HG03460 (cell line): ENCODE data around the gene C1QTNF9.
A peak's percentile ranks its signal among the peaks of the same experiment; 100 is the strongest.
"Not testable (repeated sequence)": the region's sequence is repeated elsewhere in the genome, so short reads cannot be mapped to it uniquely, and the experiment has no call there.

Source experiments
- ATAC-seq: cut with Tn5 transposase; IDR thresholded peaks from one replicate; pipeline ENCODE4 v1.9.1; 2021; ENCODE audit not compliant: unreplicated experiment

The C1QTNF9 gene, protein sequence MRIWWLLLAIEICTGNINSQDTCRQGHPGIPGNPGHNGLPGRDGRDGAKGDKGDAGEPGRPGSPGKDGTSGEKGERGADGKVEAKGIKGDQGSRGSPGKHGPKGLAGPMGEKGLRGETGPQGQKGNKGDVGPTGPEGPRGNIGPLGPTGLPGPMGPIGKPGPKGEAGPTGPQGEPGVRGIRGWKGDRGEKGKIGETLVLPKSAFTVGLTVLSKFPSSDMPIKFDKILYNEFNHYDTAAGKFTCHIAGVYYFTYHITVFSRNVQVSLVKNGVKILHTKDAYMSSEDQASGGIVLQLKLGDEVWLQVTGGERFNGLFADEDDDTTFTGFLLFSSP

DNA sequence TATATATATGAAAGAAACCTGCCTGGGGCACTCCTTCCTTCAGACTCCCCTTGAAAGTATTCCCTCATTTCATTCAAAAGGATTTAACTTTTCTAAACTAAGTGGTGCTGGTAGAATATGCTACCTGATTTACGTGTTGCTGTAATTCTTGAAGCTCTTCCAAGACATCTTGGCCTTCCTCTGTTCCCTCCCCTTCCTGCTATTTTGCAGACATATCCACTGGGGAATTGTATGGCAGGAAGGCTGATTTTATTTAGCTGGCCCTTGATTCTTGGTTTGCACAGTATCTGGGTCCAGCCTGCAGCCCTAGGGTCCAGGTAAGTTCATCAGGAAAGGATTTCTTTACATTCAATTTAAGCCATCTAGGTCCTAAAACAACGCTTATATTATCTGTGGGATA is at the start of gene C1QTNF9:
Gene C1QTNF9, plus strand, starts transcription at position 281 of the 400 bp plus-strand sequence. CDS start 6,424 bp downstream, outside the sequence.
- not testable (repeated sequence) for ATAC-seq

GRCh38 chr13:24261566-24261965 is 47.8 kb upstream of the C1QTNF9 start:
- ATAC-seq: no peak

GRCh38 chr13:24263632-24264031 is 45.7 kb upstream of the C1QTNF9 start:
- no peak for ATAC-seq

GRCh38 chr13:24264976-24265375 is 44.4 kb upstream of the C1QTNF9 start:
- ATAC-seq: peak; percentile 72

- no peak for ATAC-seq
These were observed 43.9 kb upstream of the C1QTNF9 start for GRCh38 chr13:24265453-24265852.

DNA sequence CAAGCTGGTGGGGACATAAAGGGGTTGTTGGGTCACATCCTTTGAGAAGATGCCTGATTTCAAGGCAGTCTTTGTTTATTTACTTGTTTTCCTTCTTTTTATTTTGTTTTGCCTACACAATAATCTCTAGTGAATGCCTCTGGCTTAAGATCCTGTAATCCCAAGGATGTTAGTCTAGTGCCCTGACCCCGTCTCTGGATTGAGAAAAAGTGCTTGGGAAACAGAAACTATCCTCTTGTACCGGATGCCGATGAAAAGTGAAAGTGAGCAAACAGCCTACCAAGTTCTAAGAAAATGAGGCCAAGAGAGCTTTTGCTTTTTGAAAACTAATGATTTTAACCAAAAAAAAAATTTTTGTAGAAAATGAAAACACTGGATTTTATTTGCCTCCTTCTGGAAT is 42.1 kb upstream of the C1QTNF9 start:
- ATAC-seq: no peak

GRCh38 chr13:24267801-24268200 is 41.6 kb upstream of the C1QTNF9 start:
- ATAC-seq: no peak

- no peak for ATAC-seq
These were observed 39.6 kb upstream of the C1QTNF9 start for GRCh38 chr13:24269821-24270220.

DNA sequence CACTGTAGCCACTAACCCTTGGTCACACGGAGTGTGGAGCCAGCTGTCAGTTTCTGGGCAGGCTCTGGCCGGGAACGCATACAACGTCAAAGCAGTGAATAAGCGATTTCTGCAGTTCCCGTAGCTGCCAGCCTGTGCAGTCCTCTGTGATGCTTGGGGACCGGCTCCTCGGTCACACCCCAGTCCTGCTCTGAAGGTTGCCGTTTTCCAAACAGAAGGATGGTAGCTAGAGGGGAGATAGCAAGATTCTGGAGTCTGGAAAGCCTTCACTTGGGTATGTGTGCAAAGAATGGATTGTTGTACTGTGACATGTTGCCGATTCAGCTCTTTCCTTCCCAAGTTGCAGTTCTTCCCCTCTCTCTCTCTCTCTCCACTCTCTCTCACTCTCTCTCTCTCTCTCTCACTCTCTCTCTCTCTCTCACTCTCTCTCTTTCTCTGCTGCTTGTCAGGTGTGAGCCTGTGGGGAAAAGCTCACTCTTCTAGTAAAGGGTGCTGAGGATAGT is 38.7 kb upstream of the C1QTNF9 start:
- ATAC-seq: peak; percentile 46

DNA sequence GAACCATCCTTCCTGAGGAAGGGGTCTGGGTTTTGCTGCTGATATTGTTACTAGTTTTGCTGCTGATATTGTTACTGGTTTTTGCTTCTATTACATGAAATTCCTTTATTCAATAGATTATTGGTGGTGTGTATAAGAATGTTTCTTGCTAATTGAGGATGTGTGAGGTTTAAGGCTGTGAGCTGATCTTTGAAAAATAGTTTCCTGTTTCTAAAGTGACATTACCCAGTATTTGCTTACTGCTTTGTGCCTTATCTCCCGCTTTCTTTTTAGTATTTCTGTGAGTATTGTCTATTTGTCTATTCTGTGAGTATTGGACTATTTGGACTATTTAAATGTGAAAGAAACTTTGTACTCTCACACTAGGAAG is 38.2 kb upstream of the C1QTNF9 start:
- ATAC-seq: no peak

- peak; percentile 47 for ATAC-seq
These were observed 37.6 kb upstream of the C1QTNF9 start for GRCh38 chr13:24271601-24272451.

DNA sequence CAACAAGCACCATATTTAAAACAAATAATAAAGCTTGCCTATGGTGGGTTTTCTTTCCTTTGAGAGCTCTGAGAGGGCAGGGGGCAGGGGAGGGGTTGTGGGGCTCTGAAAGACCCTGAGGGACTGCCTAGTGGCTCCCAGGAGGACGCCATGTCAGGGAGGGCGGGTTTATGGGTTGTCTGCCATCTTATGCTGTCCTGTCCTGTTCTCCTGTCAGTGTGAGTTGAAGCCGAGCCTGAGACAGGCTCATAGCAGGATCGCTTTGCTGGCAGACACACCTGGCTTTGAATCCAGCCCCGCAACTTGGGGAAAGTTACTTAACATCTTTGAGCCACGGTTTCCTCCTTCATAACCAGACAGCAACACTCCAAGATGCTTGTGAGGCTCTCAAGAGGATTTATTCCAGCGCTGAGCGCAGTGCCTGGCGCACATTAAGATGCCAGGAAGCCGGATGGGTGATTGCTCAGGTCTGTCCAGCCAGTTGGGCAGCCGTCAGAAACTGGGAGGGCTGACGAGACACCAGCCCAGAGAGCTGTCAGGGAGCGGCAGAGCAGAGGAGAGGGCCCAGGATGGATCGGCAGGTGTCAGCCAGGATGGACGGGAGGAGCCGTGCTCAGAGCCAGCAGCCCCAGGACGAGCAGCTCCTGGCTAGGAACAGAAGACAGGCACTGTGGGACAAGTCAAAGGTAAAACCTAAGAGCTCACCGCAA is 36.8 kb upstream of the C1QTNF9 start:
- no peak for ATAC-seq

DNA sequence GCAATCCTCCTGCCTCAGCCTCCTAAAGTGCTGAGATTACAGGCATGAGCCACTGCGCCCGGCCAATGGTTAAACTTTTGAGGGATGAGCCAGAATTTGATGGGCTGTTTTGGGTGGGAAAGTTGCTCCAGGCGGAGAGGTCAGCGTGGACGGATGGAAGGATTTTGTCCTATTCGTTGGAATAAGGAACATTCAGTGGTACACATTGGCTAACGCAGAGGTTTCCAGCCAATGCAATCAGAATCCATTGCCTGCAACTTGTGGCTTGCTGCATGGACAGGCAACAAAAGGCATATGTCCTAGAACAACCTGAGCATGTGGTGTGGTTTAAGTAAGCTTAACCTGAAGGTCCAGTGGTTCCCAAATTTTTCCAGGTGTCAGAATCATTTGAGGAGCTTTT is 35.5 kb upstream of the C1QTNF9 start:
- ATAC-seq: no peak

- peak; percentile 55 for ATAC-seq
These were observed 34.8 kb upstream of the C1QTNF9 start for GRCh38 chr13:24274452-24275021.

DNA sequence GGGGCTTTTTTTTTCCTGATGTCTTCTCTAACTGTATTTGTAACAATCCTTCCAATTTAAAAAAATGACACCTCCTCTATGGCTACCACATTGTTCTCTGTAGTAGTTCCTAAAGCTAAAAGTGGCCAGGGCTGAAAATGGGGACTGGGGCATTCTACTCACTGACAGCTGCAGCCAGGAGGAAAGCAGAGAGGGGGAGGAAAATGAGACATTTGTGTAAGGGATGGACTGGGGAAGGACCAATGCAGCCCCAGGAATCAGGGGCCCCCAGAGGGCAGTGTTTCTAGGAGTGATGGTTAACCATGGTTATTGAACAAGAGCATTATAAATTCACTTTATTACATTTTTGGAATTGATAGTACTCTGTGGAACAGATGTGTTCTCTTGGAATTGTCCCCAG is 34.3 kb upstream of the C1QTNF9 start:
- no peak for ATAC-seq

- ATAC-seq: no peak
These were observed 33.1 kb upstream of the C1QTNF9 start for GRCh38 chr13:24276306-24276705.

DNA sequence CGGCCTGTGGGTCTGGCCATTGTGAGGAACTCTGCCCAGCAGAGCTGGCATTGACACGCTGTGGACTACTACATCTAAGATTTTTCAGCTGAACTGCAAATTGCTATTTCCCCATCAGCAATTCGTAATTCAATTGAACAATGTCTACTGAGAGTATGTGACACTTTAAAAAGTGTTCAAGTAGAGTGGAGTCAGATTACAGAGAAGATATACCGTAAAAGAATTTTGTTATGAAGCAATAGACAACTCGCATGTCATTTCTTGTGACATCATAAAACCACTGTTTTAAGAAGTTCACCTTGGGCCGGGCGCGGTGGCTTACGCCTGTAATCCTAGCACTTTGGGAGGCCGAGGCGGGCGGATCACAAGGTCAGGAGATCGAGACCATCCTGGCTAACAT is 32.5 kb upstream of the C1QTNF9 start:
- no peak for ATAC-seq

DNA sequence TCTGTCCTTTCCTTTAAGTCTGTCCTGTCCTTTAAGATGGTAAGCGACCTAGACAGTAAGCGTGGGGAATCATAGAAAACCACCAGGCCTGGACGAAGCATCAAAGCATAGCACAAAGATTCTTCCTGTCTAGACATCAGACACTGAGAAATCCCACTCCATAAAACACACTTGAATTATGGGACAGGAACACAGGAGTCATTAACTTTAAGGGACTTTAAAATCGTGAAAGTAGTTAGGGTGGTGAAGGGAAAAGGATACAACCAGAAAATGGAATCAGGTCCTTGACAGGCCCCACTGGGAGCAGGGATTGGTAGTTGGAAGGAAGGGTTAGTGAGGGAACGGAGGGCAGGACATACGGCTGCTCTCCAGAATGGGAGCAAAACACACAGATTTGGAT is 31.6 kb upstream of the C1QTNF9 start:
- ATAC-seq: no peak

- ATAC-seq: no peak
These were observed 29.9 kb upstream of the C1QTNF9 start for GRCh38 chr13:24279327-24280110.

- ATAC-seq: peak; percentile 62
These were observed 28.7 kb upstream of the C1QTNF9 start for GRCh38 chr13:24280720-24281119.
